Measurements from ENCODE around the gene ZDHHC12. TPM values are rescaled to one million over a fixed set of nuclear protein-coding genes. Genes with fewer than 3 reads are reported as not detected.
A peak's percentile ranks its signal among the peaks of the same experiment; 100 is the strongest.
"Not testable (repeated sequence)": the region's sequence is repeated elsewhere in the genome, so short reads cannot be mapped to it uniquely, and the experiment has no call there.

The ZDHHC12 gene
- total RNA-seq, 1 experiment from 2014 or later: 175 TPM

DNA sequence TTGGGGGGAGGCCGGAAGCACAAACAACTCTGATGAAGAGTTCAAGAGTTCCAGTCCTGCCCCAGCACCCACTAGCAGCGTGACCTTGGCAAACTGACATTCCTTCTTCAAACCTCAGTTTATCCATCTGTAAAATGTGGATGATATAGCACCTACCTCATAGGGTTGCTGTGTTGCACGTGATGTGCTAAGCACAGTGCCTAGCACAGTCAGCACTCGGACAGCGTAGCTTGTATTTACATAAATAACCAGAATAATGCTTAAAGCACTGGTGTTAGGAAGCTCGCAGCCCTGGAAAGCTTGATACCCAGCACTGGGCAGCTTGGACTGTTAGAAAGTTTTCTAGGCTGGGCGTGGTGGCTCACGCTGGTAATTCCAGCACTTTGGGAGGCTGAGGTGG lies 16.5 kb downstream of the ZDHHC12 start:
- DNase-seq (ENCODE audit: low read depth): no peak

DNA sequence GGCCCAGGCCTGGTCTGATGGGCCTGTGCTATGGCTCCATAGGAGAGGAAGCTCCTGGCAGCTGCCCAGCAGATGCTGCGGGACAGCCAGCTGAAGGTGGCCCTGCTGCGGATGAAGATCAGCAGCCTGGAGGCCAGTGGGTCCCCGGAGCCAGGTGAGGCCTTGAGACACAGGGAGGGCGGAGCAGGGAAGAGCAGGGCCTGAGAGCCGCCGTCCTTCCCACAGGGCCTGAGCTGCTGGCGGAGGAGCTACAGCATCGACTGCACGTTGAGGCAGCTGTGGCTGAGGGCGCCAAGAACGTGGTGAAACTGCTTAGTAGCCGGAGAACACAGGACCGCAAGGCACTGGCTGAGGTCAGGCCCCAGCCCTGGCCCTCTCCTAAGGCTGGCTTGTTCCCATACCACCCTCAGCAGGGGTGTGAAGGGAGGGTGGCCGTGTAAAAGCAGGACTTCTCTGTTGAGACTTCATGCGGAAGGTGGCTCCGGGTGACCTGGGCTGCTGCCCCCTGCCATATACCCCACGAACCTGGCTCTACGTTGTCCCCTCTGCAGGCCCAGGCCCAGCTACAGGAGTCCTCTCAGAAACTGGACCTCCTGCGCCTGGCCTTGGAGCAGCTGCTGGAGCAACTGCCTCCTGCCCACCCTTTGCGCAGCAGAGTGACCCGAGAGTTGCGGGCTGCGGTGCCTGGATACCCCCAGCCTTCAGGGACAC lies 17.1 kb downstream of the ZDHHC12 start:
- no peak for DNase-seq (ENCODE audit: low read depth)

DNA sequence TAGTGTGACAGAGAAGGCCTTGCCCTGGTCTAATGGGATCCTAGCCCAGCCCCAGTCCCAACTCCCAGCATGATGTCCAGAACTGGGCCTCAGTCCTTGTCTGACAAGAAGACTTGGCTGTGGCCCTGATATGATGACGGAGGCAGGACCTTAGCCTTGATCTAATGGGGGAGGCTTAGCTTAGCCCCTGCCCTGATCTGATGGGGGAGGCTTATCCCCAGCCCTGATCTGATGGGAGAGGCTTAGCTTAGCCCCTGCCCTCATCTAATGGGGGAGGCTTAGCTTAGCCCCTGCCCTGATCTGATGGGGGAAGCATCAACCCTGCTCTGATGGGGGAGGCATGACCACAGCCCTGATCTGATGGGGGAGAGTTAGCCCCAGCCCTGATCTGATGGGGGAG lies 17.9 kb downstream of the ZDHHC12 start:
- no peak for DNase-seq (ENCODE audit: low read depth)

DNA sequence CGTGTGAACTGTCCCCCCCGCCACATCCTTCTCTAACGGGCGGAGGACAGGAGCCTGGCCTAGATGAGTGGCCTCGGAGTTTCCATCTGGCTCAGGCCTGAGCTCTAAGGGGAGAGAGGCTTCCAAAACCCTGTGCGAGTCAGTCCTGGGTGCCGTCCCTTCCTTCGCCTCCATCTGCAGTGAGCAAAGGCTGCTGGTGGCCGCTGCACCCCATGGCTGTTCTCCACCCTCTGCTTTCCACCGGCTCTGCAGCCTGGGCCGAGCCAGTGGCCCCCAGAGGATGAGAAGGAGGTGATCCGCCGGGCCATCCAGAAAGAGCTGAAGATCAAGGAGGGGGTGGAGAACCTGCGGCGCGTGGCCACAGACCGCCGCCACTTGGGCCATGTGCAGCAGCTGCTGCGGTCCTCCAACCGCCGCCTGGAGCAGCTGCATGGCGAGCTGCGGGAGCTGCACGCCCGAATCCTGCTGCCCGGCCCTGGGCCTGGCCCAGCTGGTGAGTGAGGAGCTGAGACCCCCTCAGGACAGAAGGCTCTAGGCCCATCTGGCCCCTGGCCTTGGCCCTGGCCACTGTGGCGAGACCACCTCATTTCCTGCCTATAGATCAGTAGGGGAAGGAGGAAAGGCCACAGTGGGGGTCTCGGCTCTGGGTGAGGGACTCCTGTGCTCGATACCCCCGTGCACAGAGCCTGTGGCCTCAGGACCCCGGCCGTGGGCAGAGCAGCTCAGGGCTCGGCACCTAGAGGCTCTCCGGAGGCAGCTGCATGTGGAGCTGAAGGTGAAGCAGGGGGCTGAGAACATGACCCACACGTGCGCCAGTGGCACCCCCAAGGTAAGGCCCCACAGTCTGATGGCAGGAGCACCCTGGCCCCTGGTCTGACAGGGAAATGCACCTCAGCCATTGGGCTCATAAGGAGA lies 18.6 kb downstream of the ZDHHC12 start:
- no peak for DNase-seq (ENCODE audit: low read depth)

DNA sequence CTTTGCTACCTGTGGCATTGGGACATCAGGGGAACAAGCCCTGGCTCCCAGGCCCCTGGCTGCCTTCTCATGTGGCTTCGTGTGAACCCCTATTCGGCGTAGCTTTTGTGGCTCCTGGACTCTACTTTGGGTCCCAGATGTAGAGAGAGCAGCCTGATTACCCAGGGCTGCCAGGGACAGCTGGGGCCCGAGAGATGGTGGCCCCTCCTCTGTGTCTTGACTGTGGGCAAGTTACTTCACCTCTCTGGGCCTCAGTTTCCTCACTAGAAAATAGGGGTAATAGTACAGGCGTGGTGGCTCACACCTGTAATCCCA lies 19.6 kb downstream of the ZDHHC12 start:
- DNase-seq (ENCODE audit: low read depth): no peak

DNA sequence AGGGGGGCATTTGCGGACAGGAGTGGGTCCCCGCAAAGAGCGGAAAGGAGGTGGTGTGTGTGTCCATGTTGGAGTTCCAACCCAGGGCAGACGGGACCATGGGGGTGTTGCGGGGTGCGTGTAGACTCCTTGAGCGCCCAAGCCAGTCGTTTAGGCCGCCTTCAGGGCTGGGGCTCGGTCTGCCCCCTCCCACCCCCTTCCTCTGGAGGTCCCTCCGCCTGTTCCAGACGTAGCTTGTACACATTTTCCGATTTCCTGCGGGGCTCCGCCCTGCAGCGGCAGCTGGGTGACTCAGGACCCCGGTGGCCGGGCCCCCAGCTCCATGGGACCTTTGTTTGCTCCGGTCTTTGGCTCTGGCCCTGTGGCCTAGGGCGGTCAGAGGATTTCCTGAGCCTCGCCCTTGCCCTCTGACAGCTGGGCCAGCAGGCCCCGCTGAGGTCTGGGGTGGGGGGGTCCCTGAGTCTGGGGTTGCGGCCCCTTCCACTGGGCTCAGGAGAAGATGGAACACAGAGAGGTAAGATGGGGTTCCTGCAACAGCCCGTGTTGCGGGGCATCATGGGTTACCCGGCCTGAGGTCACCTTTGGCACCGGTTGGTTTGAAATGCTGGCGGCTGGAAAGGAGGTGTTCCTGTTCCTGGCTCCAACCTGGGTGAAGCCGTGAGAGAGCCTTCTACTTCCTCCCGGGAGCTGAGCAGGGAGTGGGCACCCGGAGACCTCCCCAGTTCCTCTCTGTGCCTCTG lies 20.1 kb downstream of the ZDHHC12 start:
- no peak for DNase-seq (ENCODE audit: low read depth)

DNA sequence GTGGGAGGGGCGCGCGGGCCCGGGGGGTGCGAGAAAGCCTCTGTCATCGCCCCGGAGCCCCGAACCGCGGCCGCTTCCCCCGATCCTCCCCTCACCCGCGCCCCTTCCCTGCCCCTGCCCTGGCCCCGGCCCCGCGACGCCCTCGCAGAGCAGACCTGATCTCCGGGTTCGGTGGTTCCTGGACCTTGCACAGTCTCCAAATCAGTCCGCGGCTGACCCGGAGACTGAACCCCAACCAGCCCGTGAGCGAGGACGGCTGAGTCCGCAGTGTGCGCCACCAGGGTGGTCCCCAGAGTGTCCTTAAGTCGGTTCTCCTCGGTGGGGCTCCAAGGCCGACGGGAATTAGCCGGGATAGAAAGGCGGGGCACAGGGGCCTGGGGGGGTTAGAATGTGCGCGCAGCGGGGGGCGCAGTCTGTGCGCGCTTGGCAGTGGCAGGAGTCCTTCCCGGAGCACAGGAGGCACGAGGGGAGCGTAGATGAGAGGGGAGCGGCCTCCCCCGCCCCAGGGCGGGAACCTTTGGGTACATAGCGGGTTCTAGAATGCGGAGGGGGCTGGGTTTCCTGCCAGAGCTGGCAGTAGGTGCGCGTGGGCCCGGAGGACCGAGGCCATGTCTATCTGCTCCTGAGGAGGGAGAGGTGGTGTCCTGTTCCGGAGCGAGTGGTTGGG lies 20.8 kb downstream of the ZDHHC12 start:
- no peak for DNase-seq (ENCODE audit: low read depth)

DNA sequence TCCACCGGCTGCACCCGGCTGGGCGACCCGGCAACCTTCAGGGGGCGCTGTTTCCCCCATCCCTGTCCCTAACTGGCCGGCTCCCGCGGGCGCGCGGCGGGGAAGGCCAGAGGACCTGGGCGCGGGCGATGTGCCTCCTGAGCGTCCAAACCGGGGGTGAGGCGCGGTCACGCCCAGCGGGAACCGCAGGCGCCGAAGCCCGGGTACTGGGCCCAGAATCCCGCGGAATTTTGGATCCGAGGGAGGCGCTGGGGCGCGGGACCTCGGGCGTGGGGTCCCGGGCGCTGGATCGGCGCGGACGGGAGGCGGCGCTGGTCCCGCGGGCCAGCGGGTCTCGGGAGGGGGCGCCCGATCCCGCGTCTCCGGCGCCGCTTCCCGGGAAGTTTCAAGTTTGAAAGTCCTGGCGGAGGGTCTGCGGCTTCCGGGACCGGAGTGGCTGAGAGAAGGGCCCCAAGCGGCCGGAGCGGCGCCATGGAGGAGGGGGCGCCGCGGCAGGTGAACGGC lies 21.4 kb downstream of the ZDHHC12 start, which contains the start of gene PKN3:
PKN3 (plus strand) TSS at position 59 of the 504 bp plus-strand sequence; CDS start at position 472, 413 bp downstream.
- peak; percentile 85 for DNase-seq (ENCODE audit: low read depth)

DNA sequence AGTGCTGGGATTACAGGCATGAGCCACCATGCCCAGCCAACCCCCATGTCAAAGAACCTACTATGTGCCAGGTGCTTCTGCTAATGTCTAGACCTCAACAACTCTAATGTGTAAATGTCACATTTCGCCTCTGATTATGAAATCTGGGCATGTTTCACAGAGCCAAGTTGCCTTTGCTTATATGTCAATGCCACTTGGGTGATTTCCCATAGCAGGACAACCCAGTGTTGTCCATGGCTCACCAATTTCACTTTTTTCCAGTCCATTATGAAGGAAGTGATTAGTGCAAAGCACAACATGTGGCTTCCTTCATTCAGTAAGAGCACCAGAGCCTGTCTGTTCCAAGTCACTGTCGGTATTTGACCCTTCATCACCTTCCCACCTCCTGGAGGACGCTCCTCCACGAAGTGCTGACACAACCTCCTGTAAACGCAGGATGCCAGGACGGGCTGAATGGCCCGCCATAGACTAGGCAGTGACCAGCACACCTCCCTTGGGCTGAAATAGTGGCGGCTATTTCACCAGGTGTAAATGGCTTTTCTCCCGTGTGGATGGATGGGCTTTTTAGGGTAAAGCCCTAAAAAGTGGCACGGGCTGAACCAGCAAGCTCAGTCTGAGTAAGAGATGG lies 22.6 kb downstream of the ZDHHC12 start:
- DNase-seq (ENCODE audit: low read depth): no peak

DNA sequence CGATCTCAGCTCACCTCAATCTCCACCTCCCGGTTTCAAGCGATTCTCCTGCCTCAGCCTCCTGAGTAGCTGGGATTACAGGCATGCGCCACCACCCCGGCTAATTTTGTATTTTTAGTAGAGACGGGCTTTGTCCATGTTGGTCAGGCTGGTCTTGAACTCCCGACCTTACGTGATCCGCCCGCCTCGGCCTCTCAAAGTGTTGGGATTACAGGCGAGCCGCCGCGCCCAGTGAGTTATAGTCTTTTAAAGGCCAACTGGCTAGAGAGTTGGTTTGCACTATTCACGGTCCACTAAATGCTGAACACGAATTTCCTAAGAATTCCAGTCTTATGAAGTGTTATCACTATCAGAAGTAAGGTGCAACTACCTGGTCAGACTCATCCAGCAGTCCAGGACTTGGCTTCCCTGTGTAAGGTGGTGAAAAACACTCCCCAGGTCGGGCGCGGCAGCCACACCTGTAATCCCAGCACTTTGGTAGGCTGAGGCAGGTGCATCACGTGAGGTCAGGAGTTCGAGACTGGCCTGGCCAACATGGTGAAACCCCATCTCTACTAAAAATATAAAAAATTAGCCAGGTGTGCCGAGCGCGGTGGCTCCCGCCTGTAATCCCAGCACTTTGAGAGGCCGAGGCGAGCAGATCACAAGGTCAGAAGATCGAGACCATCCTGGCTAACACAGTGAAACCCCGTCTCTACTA lies 24.7 kb downstream of the ZDHHC12 start:
- not testable (repeated sequence) for DNase-seq (ENCODE audit: low read depth)

DNA sequence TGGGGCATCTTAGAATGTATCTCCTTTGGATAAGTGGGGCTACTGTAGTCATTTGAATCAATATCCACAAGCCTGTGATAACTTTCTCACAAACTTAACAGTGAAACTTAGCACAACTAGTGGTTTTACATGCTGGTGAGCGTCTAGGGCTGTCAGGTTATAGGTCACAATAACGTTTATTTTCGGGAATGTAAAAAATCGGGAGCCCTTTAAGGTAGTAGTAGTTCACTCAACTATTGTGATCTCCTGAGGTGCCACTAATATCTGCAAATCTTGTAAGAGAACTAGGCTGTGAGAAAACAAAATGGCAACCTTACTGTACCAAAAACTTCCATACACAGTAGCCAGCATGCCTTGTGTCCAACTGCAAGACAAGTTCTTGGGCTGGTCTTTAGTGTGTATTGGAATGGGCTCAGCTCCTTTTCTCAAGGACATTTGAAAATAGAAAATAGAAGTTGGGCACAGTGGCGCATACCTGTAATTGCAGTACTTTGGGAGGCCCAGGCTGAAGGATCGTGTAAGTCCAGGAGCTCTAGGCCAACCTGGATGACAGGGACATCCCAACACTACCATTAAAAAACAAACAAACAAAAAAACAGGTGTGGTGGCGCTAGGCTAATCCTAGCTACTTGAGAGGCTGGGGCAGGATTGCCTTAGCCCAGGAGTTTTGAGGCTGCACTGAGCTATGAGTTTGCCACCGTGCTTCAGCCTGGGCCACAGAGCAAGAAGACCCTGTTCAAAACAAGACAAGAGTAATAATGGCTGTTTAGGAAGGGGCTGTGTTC lies 26.8 kb downstream of the ZDHHC12 start:
- DNase-seq (ENCODE audit: low read depth): no peak

DNA sequence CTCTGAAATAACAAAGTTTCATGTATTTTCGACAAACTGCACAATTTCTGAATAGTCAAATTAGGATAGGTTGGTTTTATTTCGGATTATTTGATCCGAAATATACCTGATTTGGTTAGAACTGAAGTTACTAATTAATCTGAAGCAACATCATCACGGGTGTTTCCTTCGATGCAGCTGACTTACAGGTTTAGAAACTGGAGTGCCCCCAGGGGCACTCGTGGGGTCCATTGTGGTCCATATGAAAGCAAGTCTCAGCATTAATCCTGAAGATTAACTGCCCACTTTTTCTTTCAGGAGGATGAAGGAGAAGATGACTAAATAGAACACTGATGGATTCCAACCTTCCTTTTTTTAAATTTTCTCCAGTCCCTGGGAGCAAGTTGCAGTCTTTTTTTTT lies 29.6 kb downstream of the ZDHHC12 start:
- DNase-seq (ENCODE audit: low read depth): no peak

DNA sequence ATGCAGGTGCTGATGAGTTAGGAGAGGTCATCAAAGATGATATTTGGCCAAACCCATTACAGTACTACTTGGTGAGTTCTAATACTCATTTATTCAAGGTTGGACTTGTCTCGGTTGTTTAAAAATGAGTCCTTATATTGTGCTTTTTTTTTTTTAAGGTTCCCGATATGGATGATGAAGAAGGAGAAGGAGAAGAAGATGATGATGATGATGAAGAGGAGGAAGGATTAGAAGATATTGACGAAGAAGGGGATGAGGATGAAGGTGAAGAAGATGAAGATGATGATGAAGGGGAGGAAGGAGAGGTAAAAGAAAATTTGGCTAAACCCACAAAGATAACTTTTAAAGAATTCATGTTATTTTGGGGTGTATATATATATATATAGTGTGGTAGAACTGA lies 30.2 kb downstream of the ZDHHC12 start:
- not testable (repeated sequence) for DNase-seq (ENCODE audit: low read depth)

DNA sequence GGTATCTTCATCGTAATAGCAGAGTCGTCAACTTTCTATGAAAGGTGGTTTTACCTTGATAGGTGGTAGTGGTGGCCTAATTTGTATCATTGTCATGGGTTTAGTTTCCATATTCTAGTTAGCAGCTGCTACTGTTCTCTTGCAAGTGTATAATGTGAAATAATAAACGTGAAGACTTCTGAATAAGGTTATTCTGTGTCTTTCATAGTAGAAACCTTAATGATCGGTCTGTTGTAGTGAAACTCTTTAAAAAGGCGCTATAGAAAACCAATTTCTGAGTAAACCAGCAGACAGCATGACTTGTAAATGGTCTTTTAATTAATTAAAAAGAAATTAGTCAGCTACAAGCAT lies 33.3 kb downstream of the ZDHHC12 start:
- DNase-seq (ENCODE audit: low read depth): no peak

DNA sequence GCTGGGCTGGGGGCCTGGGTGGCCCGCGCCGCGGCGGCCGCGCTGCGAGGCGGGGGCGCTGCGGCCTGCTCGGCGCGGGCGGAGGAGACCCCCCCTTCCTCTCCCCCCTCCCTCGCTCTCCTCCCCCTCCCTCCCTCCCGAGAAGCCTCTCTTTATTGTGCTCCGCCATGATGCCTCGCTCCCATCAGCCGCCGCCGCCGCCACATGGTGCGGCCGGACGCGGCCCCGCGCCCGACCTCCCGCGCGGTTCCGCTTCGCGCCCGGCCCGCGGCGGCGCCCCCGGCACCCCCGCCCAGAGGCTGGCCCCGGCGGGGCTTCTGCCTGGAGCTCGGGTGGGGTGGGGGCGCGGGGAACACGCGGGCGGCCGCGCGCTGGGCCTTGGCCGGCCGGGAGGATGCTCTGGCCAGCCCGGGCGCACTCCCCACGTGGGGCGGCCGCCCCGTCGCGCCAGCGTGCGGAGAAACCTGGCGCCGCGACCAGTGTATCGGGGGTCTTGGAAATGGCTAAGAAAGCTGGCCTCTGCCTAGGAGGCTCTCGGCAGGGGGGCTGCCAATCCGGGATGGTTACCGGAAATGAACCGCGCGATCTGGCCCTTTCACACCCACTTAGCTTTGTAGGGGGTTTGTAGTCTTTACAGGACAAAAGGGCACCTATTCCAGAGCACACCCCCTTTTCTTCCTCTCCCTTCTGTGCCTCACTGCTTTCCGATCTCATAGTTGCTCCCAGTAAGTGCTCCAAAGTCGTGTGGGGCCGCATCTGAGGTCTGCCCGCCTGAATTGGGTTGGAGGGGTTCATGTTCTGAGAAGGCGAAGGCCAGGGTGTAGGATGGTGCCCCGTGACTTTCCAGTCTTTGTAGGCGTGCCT lies 33.9 kb downstream of the ZDHHC12 start:
- DNase-seq (ENCODE audit: low read depth): peak; percentile 40

DNA sequence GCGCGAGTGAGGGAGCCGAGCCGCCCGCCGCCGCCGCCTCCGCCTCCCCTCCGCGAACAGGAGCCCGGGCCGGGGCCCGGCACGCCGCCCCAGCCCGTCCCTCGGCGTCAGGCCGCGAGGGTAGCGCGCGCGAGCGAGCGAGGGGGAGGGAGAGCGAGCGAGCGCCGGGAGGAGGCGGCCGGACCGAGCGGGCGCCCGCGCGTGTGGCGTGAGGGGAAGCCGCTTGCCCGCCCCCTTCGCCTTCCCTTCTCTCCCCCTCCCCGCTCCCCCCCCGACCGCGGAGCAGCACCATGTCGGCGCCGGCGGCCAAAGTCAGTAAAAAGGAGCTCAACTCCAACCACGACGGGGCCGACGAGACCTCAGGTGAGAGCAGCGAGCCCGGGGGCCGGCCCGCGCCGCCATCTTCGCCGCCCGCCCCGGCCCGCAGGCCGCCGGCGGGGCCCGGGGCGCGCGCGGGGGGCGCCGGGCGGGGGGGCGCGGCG lies 34.6 kb downstream of the ZDHHC12 start:
- no peak for DNase-seq (ENCODE audit: low read depth)

DNA sequence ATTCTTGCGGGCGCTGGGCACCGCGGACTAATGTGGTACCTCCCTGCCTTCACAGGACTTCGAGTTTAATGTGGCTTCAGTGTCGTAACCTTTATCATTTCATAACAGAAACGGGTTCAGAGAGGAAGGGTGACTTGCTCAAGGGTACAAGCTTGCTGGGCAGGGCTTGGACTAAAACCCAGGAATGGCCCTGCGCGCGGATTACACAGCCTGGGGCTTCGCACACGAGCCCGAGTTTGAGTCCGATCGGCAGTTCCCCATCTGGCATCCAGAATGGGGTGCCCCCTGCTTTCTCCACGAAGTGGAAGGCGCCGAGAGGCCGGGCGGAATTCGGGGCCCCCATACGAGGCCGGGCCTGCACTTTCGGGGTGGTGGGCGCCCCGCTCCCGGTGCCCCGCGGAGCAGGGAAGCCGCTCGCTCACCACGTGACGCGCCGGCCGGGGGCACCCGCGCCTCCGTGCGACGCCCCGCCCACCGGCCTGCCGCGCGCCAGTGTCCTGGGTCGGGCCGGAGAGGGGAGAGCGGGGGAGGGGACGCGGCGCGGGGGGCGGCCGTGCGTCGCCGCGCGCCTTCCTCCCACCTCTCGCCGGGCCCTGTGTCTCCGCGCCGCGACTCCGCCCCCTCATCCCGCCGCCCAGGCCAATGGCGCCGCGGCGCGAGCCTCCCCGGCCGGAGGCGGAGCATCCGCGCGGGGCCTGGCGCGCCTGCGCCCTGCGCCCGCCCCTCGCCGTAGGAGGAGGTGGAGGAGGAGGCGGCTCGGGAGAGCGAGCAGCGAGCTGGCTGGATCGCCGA lies 35.2 kb downstream of the ZDHHC12 start, which contains the start of gene SET:
SET (plus strand) TSS at position 722 of the 792 bp plus-strand sequence. CDS start 361 bp downstream, outside the sequence.
- peak; percentile 92 for DNase-seq (ENCODE audit: low read depth)

DNA sequence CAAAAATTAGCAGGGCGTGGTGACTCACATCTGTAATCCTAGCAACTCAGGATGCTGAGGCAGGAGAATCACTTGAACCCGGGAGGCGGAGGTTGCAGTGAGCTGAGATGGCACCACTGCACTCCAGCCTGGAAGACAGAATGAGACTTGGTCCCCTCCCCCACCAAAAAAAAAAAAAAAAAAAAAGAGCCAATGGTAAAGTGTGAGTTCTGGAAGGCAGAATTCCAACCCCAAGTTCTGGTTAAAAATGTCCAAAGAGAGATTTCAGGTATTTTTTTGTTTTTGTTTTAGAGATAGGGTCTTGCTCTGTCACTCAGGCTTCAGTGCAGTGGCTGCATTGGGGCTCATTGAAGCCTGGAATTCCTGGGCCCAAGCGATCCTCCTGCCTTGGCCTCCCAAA lies 36.5 kb downstream of the ZDHHC12 start:
- DNase-seq (ENCODE audit: low read depth): no peak
